CD4-positive, alpha-beta T cell treated with Interleukin-4 for 1 hour (primary cell): ENCODE results near the gene TESK2.
"Not testable (repeated sequence)": the region's sequence is repeated elsewhere in the genome, so short reads cannot be mapped to it uniquely, and the experiment has no call there.

Source experiments
- DNase-seq, 2 donors: peaks; one replicate each; pipeline ENCODE4 v3.0.0-alpha.2; 2020 to 2022

Gene TESK2

DNA sequence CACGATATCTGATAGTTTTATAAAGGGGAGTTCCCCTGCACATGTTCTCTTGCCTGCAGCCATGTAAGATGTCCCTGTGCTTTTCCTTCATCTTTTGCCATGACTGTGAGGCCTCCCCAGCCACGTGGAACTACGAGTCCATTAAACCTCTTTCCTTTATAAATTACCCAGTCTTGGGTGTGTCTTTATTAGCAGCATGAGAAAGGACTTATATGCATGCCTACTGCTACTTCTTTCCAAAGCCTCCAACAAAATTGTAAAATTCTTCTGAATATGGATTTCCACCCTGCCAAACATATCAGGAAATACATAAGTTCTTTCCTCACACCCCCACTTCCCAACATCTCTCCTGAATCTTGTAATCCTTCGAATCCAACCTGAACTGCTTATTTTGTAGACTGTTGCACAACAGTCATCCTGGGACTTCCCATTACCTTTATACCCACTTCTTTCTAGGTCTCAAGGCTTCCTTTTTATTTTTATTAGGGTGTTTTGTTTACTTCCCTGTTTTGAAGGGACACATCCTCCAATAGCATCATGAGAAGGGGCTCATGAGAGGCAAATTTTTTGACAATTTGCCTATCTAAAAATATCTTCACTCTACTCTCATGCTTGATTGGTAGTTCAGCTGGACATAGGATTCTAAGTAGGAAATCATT is 83.2 kb downstream of the TESK2 start:
- no peak for DNase-seq

GRCh38 chr1:45405636-45406035 is 85.3 kb downstream of the TESK2 start:
- no peak for DNase-seq

DNA sequence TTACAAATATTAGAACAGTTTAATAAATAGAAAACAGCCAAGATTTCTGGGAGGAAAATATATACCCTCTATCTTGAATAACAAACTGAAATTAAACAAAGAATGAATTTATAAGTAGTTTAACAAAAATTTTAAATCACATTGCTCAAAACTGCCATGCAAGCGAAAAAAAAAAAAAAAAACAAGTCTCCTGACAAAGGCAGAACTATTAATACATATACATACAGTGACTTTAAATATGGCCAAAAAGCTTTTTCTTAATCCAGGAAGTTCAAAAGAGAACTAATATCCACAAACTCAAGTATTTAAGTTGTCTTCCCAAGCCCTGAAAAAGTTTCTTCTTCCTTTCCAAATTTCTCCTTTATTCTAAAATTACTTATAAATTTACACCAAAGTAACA is 87.2 kb downstream of the TESK2 start:
- DNase-seq, result no peak

DNA sequence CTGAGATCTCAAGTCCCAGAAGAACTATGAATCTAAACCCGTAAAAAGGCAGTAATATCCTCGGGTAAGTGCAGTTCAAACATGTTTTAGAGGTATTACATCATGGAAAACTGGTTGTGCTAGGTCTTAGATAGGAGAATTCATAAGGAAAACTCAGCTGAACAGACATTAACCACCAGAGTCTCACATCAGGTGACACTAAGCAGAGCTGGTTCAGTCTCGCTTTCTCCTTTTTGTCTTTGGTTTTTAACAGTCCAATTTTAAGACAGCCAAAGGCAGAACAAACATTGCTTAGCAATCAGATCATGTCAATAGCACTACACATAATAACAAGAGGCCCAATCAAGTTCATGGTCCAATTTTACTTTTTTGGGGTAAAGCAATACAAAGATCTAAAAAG is 87.7 kb downstream of the TESK2 start:
- no peak for DNase-seq

GRCh38 chr1:45401524-45401923 is 89.4 kb downstream of the TESK2 start:
- DNase-seq, result no peak

DNA sequence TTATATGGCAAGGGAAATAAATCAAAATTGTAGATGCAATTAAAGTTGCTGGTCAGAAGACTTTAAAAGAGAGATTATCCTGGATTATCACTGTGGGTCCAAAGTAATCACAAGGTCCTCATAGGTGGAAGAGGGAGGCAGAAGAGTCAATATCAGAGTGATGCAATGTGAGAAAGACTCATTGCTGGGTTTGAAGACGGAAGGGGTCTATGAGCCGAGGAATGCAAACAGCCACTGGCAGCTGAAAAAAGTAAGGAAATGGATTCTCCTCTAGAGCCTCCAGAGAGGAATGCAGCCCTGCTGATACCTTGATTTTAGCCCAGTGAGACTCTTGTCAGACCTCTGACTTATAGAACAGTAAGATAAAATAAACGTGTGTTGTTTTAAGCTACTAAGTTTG is 90.9 kb downstream of the TESK2 start:
- DNase-seq, result no peak

GRCh38 chr1:45397285-45397684 is 93.7 kb downstream of the TESK2 start:
- no peak for DNase-seq

- DNase-seq, result no peak
Observed at GRCh38 chr1:45395582-45395981, 95.4 kb downstream of the TESK2 start.

DNA sequence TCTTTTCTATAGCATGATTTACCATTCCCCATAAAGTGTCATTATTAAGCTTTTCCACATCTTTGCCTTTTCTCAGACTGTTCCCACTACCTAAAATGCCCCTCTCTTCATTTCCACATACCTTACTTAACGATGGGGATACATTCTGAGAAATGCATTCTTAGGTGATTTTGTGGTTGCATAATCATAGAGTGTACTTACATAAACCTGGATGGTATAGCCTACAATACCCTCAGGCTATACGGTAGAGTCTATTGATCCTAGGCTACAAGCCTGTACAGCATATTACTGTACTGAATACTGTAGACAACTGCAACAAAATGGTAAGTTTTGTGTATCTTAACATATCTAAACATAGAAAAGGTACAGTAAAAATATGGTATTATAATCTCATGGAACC is 95.9 kb downstream of the TESK2 start:
- DNase-seq, result no peak

DNA sequence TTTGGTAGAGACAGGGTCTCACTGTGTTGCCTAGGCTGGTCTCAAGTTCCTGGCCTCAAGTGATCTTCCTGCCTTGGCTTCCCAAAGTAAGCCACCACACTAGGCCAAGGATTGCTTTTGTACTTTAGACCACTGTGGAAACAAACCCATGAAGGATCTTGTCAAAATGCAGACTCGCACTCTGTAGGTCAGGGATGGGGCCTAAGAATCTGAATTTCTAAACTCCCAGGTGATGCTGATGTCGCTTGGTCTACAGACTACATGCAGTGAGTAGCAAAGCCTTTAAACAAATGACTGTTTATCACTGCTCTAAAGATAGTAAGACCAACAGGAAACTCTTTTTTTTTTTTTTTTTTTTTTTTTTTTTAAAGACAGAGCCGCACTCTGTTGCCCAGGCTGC is 96.6 kb downstream of the TESK2 start:
- peak in 1 of 2 donors; percentile 4 for DNase-seq

DNA sequence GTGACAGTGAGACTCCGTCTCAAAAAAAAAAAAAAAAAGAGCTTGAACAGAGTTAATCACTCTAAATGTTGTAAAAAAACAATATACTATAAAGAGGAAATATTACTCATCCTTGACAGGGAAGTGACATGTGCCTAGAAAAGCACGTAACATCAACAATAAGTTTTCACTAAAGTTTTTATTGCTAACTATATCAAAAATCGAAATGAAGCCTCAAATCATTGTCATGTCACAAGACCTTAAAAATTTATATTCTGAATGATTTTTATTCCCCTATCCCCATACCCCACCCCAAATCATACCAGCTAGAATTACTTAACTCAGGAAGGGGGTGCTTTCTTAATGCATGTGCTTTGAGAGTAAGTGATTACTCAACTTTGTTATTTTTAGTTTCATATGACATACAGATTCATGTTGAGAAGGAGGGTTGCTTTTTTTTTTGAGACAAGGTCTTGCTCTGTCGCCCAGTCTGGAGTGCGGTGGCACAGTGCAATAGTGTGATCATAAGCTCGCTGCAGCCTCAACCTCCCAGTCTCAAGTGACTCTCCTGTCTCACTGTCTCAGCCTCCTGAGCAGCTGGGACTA is 97.2 kb downstream of the TESK2 start:
- DNase-seq, result peak; percentile 11 to 59

GRCh38 chr1:45386219-45386618 is 104.7 kb downstream of the TESK2 start:
- no peak for DNase-seq

DNA sequence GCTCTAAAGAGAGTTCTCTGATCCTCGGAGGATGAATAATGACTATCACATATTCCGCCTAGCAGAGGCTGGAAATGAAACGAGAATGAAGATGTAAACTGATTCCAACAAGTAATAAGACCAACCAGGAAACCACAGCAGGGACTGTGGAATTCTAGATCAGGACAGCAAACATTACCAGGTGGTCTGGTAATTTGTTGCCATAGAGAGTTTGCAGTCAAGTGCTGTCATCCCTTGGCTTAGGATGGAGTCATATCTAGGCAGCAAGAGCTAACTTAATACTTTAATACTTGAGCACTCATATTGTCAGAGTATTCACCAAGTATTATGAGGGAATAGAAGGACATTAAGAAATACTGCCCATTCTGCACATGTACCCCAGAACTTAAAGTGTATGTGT is 105.7 kb downstream of the TESK2 start:
- DNase-seq, result no peak

DNA sequence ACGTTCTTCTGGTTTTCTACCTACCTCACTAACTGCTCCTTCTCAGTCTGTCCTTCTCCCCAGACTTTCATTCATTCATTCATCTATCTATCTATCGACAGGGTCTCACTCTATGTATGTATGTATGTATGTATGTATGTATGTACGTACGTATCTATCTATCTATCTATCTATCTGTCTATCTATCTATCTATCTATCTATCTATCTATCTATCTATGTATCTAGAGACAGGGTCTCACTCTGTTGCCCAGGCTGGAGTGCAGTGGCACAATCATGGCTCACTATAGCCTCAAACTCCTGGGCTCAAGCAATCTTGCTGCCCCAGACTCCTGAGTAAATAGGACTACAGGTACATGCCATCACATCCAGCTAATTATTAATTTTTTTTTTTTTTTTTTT is 106.8 kb downstream of the TESK2 start:
- DNase-seq, result not testable (repeated sequence)

DNA sequence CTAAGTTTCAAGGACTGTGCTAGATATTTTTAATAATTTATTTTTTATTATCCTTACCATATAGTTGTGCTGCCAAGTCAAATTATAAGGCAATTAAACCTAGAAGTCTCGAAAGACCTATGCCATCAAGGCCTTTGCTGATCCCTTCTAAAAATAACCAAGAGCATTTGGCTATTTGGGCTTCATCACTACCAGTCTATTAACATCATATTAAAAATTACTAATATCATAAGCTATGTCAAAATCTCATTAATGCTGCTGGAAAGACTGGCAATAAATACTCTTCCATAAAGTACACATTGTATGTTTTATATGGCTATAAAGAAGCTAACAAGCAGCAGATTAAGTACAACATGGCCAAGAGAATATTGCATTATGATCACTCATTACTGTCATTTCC is 107.8 kb downstream of the TESK2 start:
- DNase-seq, result no peak

GRCh38 chr1:45381243-45381642 is 109.7 kb downstream of the TESK2 start:
- no peak for DNase-seq

DNA sequence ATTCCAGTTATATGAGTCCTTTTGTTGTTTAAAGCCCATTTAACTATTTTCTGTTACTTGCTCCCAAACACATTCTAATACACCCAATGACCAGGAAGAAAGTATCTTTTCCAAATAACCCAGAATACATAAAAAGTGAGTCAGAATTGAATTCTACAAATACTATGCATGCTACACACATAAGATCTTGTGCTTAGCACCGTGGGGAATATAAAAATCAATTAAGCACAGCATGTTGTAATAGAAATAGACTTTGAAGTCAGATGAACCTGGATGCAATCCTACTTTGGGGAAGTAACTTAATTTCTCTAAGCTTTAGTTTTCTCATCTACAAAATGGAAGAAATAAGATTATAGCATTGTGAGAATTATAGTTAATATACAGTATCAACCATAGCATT is 110.2 kb downstream of the TESK2 start:
- no peak for DNase-seq

DNA sequence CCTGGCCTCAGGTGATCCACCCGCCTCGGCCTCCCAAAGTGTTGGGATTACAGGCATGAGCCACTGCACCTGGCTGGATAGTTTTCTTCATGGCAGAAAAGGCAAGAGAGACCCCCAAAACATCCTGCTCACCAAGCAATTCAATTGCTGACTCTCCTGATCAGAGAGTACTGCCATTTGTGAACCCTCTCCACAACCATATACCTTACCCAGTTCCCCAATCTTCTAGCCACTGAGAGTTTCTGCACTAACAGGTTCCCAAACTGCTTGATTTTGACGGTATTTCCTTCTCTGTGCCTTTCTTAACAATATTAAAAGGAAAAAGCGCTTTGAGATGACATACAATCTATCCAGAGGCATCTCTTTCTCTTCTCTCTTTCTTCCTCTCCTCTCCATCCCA is 110.8 kb downstream of the TESK2 start:
- DNase-seq, result no peak

DNA sequence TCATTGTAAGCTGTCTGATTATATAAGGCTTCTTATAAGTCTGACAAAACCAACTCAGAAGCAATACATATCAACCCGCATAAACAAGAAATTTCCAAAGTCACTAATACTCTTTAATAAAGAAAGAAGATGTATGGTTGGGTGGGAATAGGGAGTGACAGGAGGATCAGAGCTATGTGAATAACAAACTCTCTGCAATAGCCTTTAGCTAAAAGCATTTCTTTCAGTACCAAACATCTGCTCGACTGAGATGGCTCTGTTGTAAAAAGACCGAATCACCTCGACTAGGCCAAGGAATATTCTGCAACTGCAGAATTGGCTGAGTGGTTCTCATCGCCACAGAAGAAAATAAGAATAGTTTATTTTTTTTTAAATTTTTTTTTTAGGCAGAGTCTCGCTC is 111.4 kb downstream of the TESK2 start:
- no peak for DNase-seq

GRCh38 chr1:45378184-45378583 is 112.8 kb downstream of the TESK2 start:
- DNase-seq, result no peak

GRCh38 chr1:45375104-45376090 is 115.6 kb downstream of the TESK2 start:
- no peak for DNase-seq

- DNase-seq, result no peak
Observed at GRCh38 chr1:45373573-45373972, 117.4 kb downstream of the TESK2 start.

GRCh38 chr1:45370575-45370974 is 120.4 kb downstream of the TESK2 start:
- no peak for DNase-seq

DNA sequence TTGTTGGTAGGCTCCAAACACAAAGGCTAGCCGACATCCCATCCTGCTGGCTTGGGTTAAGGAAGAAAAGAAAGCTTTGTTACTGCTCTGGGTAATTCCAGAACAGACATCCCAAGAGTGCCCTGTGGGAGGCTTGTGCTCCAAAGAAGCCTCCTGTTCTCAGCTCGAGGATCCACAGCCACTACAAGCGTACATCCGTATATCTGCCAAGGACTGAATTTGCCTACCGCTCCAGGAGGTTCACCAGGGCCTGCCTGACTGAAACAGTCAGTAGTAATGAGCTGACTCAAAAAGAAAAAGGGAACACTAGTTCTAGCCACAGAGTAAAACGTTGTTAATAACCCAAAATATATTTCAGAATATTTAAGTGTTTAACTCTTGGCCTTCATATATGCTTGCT is 125.9 kb downstream of the TESK2 start:
- DNase-seq, result no peak
